Measurements from ENCODE around the gene AP3B1. TPM values are rescaled to one million over a fixed set of nuclear protein-coding genes. Genes with fewer than 3 reads are reported as not detected.
"Not testable (repeated sequence)": the region's sequence is repeated elsewhere in the genome, so short reads cannot be mapped to it uniquely, and the experiment has no call there.

The AP3B1 gene
- total RNA-seq, 1 donor from 2014 or later, result 42.0 TPM

GRCh38 chr5:78170335-78170734 is 124.2 kb downstream of the AP3B1 start:
- FAIRE-seq, result not testable (repeated sequence)

GRCh38 chr5:78162253-78162862 is 132.1 kb downstream of the AP3B1 start:
- FAIRE-seq, result peak; percentile 81
- no peak for DNase-seq (ENCODE audit: low spot score in 2 of 2)

More at GRCh38 chr5:78170335-78170734, 124.2 kb downstream of the AP3B1 start:
- not testable (repeated sequence) for DNase-seq (ENCODE audit: low spot score in 2 of 2)

GRCh38 chr5:78157001-78157400 is 137.5 kb downstream of the AP3B1 start:
- DNase-seq (ENCODE audit: low spot score in 2 of 2) (no peak), FAIRE-seq (no peak)

- FAIRE-seq (no peak), DNase-seq (ENCODE audit: low spot score in 2 of 2) (no peak)
These were observed 142.8 kb downstream of the AP3B1 start for GRCh38 chr5:78151594-78152271.

GRCh38 chr5:78137290-78137689 is 157.2 kb downstream of the AP3B1 start:
- DNase-seq (ENCODE audit: low spot score in 2 of 2) (no peak), FAIRE-seq (no peak)

DNA sequence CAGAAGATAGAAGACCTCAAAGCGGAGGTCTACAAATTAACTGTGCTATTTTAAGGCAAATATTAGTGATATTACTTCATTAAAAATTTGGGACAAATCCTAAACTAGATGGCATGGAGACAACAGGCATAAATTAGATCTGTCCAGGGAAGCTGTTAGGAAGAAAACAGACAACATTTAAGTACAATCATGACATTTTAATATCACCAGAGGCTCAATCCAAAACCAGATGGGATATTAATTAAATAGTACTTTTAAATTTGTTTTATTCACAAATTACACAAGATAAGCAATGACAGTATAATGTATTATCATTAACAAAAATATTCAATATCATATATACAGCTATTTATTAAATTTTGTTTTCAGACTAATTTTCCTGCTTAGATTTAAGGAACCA is 161.1 kb downstream of the AP3B1 start:
- no peak for FAIRE-seq
- DNase-seq (ENCODE audit: low spot score in 2 of 2), result no peak

DNA sequence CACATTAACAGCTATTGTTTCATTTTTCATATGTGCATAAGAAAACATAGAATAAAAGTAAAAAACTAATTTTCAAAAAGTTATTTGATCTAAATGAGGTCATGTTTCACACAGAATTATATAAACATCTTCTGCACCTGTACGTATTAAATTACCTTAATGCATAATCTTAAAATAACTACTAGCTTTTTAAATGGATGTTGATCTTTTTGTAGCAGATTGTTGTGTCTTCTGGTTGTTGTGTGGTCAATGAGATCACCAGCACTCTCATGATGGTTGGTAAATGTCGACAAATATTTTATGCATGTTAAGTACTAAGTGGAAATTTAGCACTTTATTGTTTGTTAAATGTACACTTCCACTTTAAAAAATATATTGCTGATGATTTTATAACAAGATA is 162.0 kb downstream of the AP3B1 start:
- no peak for FAIRE-seq
- DNase-seq (ENCODE audit: low spot score in 2 of 2), result no peak

- no peak for FAIRE-seq
- no peak for DNase-seq (ENCODE audit: low spot score in 2 of 2)
These were observed 164.9 kb downstream of the AP3B1 start for GRCh38 chr5:78129597-78129996.

DNA sequence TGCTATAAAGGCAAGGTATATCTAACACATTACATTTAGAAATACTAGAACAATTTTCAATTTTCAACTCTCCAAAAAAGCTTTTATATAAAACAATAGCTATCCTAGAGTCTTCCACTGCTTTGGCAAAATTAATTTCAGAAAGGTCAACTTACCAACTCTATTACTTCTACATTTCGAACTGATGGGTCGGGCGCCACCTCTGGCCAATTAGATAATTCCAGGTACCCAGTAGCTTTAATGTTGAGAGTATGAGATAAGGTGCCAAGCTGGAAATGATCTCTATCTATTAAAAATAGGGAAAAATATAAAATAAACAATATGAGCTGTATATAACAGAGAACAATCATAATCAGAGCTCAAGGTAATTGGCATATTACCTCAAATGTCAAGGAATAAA is 166.6 kb downstream of the AP3B1 start:
- no peak for FAIRE-seq
- no peak for DNase-seq (ENCODE audit: low spot score in 2 of 2)

DNA sequence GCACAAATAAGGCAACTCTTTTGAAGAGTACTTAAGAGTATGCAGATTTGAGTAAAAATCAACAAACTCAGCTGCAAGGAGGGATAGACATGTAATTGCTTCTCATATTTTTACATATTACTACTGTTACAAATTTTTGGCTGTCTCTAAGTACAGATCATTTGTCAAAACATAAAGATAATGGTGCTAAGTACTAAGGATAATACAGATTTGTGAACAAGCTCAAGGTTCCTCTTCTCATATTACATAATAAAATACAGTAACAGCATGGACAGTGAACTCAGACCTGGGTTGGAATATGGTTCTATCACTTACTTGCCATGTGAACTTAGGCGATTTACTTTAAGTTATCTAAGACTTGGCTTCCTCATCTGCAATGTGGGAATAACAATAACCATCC is 168.0 kb downstream of the AP3B1 start:
- FAIRE-seq, result no peak
- no peak for DNase-seq (ENCODE audit: low spot score in 2 of 2)

DNA sequence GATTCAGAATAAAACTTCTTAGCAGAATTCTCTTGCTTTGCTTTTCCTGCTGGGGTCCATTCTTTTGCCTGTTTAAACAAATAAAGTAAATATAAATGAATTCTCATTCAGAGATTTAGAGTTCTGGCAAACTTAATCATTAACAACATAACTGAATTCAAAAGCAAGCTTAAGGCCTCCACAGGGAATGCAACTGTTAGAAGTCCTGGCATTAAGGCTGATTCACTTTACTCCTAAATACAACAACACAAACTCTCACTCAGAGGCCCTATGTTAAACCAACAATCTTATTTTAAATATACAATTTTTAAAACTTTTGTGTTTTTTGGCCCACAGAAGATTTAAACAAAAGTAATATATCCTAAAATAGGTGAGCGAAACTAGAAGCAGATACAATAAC is 178.3 kb downstream of the AP3B1 start:
- DNase-seq (ENCODE audit: low spot score in 2 of 2) (no peak), FAIRE-seq (no peak)

DNA sequence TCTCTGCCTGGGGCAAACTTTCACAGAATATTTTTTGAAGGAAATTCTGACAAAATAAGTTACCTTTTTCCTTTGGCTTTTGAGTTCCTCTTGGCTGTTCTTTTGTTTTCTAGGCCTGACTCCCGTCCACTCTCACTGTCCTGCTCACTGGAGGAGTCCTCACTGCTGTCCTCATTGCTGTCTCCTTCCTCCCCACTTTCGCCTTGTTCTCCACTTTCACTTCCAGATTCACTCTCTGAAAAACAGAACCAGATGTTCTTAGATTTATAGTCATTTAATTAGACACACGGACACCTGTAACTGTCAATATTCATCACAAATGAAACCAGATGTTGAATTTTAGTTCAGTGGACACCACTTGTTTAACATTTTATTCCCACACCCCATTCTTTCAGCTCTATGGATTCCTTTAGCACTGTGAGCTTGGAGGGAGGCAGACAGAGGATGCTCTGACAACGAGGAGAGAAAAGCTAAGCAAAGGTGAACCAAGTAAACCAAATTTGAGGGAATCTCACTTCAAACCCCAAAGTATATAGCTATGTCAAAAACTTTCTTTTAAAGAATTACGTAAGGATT is 180.7 kb downstream of the AP3B1 start:
- DNase-seq (ENCODE audit: low spot score in 2 of 2), result no peak
- FAIRE-seq, result no peak

DNA sequence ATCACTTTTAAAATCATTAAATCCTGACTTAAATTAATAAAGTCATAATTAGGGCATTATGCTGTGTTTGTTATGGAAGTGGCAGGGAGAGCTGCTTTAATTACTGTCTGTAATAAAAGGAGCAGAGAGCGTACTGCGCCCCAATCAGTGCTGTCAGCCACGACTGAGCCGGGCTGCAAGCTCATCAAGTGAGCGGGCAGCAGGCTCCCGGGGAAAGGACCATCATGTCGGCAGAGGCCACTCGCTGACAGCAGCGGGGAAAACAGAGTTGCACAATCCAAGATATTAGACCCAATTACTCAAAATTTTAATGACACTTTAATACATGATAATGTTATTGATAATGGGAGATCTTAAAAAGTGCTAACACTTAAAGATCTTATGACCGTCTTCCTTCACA is 181.6 kb downstream of the AP3B1 start:
- FAIRE-seq (no peak), DNase-seq (ENCODE audit: low spot score in 2 of 2) (no peak)

GRCh38 chr5:78109891-78110324 is 184.6 kb downstream of the AP3B1 start:
- DNase-seq (ENCODE audit: low spot score in 2 of 2) (no peak), FAIRE-seq (no peak)

DNA sequence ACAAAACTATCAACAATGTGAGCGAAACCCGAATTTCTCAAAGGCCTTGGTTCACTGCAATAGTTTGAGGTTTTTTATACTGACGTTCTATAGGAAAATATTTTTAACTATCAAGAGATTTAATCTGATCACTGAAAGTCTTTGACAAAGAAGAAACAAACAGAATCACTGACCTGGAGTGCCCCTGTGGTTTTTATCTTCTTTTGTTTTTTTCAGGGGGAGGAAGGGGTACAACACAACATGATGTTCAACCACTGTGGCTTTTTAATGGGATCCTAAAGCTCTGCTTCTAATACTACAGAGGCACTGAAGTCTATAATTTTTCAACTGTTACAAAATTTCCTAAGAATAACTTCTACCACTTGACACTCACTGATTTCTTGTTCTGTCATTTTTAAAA is 185.9 kb downstream of the AP3B1 start:
- FAIRE-seq (no peak), DNase-seq (ENCODE audit: low spot score in 2 of 2) (no peak)

GRCh38 chr5:78103232-78103918 is 191.1 kb downstream of the AP3B1 start:
- peak; percentile 6 for FAIRE-seq
- no peak for DNase-seq (ENCODE audit: low spot score in 2 of 2)

DNA sequence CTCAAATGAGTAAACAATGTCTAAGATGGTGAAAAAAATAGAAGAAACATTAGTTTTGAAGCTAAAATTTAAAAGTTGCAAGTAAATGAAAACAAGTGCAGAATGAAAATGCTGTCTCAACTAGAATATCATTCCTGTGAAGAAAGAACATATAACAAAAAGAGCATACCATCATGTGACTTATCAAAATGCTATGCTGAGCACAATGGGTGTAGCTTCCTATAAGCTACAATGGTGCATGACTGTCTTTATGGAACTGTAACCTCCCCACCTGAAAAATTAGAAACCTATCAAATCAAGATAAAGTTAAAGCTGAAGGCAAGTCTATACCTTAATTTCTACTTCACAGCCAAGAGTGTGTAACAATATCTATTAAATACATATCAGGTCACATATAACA is 192.0 kb downstream of the AP3B1 start:
- FAIRE-seq (no peak), DNase-seq (ENCODE audit: low spot score in 2 of 2) (no peak)

- no peak for DNase-seq (ENCODE audit: low spot score in 2 of 2)
- no peak for FAIRE-seq
These were observed 199.4 kb downstream of the AP3B1 start for GRCh38 chr5:78095125-78095524.

DNA sequence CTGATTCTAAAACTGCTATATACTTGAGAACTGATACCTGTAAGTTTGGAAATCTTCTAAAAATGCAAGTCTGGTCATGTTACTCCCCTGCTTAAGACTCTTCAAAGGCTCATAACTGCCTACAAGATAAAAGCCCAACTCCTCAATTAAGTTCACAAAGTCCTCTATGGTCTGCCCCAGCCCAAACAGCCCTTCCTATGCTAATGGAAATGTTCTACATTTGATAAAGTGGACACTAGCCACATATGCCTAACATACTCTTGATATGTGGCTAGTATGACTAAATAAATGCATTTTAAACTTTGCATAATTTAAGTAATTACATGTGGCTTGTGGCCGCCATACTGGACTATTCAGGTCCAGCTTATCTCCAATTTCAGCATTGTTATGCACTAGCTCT is 204.5 kb downstream of the AP3B1 start:
- DNase-seq (ENCODE audit: low spot score in 2 of 2), result no peak
- no peak for FAIRE-seq

DNA sequence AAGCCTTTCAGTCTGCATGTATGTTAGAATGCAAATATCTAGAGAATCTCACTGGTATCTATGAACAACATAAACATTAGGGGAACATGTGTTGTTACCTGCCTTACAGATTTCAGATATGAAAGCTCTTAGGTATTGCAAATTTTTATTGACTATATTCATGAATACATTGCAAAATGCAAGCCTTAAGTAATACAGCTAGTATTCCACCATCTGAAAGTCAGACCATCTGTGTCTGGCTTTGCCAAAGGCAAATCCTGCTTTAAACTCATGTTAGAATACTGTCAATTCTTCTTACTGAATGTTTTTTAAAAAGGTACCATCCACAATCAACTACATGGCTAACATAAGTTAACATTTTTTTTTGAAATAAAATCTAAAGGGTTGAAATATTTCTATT is 215.6 kb downstream of the AP3B1 start:
- DNase-seq (ENCODE audit: low spot score in 2 of 2) (no peak), FAIRE-seq (peak; percentile 47)

- FAIRE-seq (no peak), DNase-seq (ENCODE audit: low spot score in 2 of 2) (no peak)
These were observed 217.0 kb downstream of the AP3B1 start for GRCh38 chr5:78077369-78078068.
